Peyer's patch (tissue), 4 donors: ENCODE results near the gene MIA2.

Experiments
- CTCF ChIP-seq, 6 experiments: fragments of 450-650 bp in 4 of 6; fragments of 200-600 bp in 2 of 6; sonication (generic) in 1 of 6; IDR thresholded peaks; one replicate each; pipeline ENCODE4 v1.5.1; 2017 to 2019; ENCODE audit warnings: antibody characterized with exemption in 6 of 6, mild to moderate bottlenecking in 3 of 6, moderate library complexity in 1 of 6
- POLR2A ChIP-seq, 2 donors: fragments of 450-650 bp; IDR thresholded peaks; one replicate each; pipeline ENCODE4 v1.5.1; 2017; ENCODE audit warnings: antibody characterized with exemption in 2 of 2, mild to moderate bottlenecking in 2 of 2, moderate library complexity in 2 of 2

- no peak for TF ChIP-seq CTCF (IDR thresholded peaks at IDR 0.05)
- no peak for TF ChIP-seq POLR2A (IDR thresholded peaks at IDR 0.05)
These were observed 45.8 kb downstream of the MIA2 start for GRCh38 chr14:39279515-39279914.
